Panc1 (cell line): Measurements from ENCODE around the gene LINGO1.

Experiments
- POLR2AphosphoS5 ChIP-seq: IDR thresholded peaks from 2 replicates; pipeline ENCODE4 v1.6.1; 2012; ENCODE audit warnings: mild to moderate bottlenecking, low read depth, low read length, moderate library complexity
- SIN3A ChIP-seq: IDR thresholded peaks from 2 replicates; pipeline ENCODE4 v1.6.1; 2012; ENCODE audit warnings: low read depth, mild to moderate bottlenecking, low read length, moderate library complexity, borderline replicate concordance; ENCODE audit not compliant: insufficient read depth
- TF ChIP-seq, protein P1 (sequence below): fragments of 450-650 bp; IDR thresholded peaks from 2 replicates; pipeline ENCODE4 v1.5.1; 2017; ENCODE audit warnings: mild to moderate bottlenecking
- TF ChIP-seq, protein P2 (sequence below), 2 experiments: IDR thresholded peaks; 2 replicates each; pipeline ENCODE4 v1.6.1; 2011 to 2012; ENCODE audit warnings: low read depth in 2 of 2, control low read depth in 1 of 2, low read length in 1 of 2, mild to moderate bottlenecking in 1 of 2, moderate library complexity in 1 of 2; ENCODE audit not compliant: insufficient read depth in 1 of 2

GRCh38 chr15:77630056-77630455 lies 2.7 kb downstream of the LINGO1 start:
- TF ChIP-seq, protein P1, sequence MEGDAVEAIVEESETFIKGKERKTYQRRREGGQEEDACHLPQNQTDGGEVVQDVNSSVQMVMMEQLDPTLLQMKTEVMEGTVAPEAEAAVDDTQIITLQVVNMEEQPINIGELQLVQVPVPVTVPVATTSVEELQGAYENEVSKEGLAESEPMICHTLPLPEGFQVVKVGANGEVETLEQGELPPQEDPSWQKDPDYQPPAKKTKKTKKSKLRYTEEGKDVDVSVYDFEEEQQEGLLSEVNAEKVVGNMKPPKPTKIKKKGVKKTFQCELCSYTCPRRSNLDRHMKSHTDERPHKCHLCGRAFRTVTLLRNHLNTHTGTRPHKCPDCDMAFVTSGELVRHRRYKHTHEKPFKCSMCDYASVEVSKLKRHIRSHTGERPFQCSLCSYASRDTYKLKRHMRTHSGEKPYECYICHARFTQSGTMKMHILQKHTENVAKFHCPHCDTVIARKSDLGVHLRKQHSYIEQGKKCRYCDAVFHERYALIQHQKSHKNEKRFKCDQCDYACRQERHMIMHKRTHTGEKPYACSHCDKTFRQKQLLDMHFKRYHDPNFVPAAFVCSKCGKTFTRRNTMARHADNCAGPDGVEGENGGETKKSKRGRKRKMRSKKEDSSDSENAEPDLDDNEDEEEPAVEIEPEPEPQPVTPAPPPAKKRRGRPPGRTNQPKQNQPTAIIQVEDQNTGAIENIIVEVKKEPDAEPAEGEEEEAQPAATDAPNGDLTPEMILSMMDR, result no peak
- TF ChIP-seq SIN3A (no peak), POLR2AphosphoS5 (no peak)
- TF ChIP-seq, protein P2, sequence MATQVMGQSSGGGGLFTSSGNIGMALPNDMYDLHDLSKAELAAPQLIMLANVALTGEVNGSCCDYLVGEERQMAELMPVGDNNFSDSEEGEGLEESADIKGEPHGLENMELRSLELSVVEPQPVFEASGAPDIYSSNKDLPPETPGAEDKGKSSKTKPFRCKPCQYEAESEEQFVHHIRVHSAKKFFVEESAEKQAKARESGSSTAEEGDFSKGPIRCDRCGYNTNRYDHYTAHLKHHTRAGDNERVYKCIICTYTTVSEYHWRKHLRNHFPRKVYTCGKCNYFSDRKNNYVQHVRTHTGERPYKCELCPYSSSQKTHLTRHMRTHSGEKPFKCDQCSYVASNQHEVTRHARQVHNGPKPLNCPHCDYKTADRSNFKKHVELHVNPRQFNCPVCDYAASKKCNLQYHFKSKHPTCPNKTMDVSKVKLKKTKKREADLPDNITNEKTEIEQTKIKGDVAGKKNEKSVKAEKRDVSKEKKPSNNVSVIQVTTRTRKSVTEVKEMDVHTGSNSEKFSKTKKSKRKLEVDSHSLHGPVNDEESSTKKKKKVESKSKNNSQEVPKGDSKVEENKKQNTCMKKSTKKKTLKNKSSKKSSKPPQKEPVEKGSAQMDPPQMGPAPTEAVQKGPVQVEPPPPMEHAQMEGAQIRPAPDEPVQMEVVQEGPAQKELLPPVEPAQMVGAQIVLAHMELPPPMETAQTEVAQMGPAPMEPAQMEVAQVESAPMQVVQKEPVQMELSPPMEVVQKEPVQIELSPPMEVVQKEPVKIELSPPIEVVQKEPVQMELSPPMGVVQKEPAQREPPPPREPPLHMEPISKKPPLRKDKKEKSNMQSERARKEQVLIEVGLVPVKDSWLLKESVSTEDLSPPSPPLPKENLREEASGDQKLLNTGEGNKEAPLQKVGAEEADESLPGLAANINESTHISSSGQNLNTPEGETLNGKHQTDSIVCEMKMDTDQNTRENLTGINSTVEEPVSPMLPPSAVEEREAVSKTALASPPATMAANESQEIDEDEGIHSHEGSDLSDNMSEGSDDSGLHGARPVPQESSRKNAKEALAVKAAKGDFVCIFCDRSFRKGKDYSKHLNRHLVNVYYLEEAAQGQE (IDR thresholded peaks at IDR 0.05; ENCODE audit: insufficient read depth in 1 of 2, low read depth in 2 of 2, low read length in 1 of 2), result no peak
